HCT116 (cell line): ENCODE data around the gene DPYD. TPM values are rescaled to one million over a fixed set of nuclear protein-coding genes. Genes with fewer than 3 reads are reported as not detected.

ENCODE experiments used
- ATAC-seq: fragments of 200-7000 bp; cut with Tn5 transposase; 2 replicates; pipeline ENCODE4 v1.9.1; 2020; ENCODE audit warnings: mild to moderate bottlenecking, moderate library complexity
- BruUV-seq: library from RNA; stranded (reverse); fragments of 400-500 nt; replicated peaks from 2 replicates; lab custom pipeline; 2021; lab: Mats Ljungman, UMichigan
- CTCF ChIA-PET: fragments of 300-600 bp; sonication (Branson Sonifier 250); formaldehyde crosslinking; loops from one replicate; lab custom pipeline; 2021; ENCODE audit warnings: antibody characterized with exemption; lab: Charles Lee
- POLR2A ChIA-PET: fragments of 300-600, 350-600 bp; sonication (Branson Sonifier 250); formaldehyde crosslinking; loops from one replicate; lab custom pipeline; 2021; ENCODE audit warnings: antibody characterized with exemption; lab: Charles Lee
- RAD21 ChIA-PET, 2 experiments: fragments of 300-600 bp; sonication (Branson Sonifier 250); formaldehyde crosslinking; loops; one replicate each; lab custom pipeline; 2023; ENCODE audit warnings: low total read pairs in 2 of 2; ENCODE audit not compliant: uncharacterized antibody in 2 of 2, unreplicated experiment in 2 of 2, low non-redundant PET in 1 of 2; lab: Charles Lee
- DNase-seq: peaks from one replicate; pipeline ENCODE4 v3.0.0-alpha.2; 2010; ENCODE audit warnings: low read depth, low spot score
- H2AFZ ChIP-seq: fragments of 200-600 bp; shearing (Covaris generic), sonication (generic); 2 replicates; pipeline ENCODE4 v1.6.1; 2017; ENCODE audit warnings: low read depth, mixed run types, mixed read lengths, antibody characterized with exemption, low read length; ENCODE audit not compliant: poor library complexity, severe bottlenecking
- H3K27ac ChIP-seq: 2 replicates; pipeline ENCODE4 v1.5.1; 2012; ENCODE audit warnings: low read depth, low read length
- H3K27me3 ChIP-seq: fragments of 200-600 bp; sonication (generic); 2 replicates; pipeline ENCODE4 v1.6.1; 2016; ENCODE audit warnings: mixed run types, low read length, mixed read lengths; ENCODE audit not compliant: insufficient read depth
- H3K36me3 ChIP-seq, 2 experiments: fragments of 200-500 bp in 1 of 2; fragments of 200-600 bp in 1 of 2; sonication (Bioruptor generic) in 1 of 2; sonication (generic) in 1 of 2; 2 replicates each; pipeline versions ENCODE4 v1.5.1 to v1.6.1; 2014 to 2016; ENCODE audit warnings: low read length in 2 of 2, inconsistent platforms in 1 of 2, mixed read lengths in 1 of 2, mixed run types in 1 of 2; ENCODE audit not compliant: insufficient read depth in 2 of 2, control insufficient read depth in 1 of 2
- H3K4me1 ChIP-seq, 2 experiments: fragments of 200-600 bp in 1 of 2; sonication (generic) in 1 of 2; 2 replicates each; pipeline versions ENCODE4 v1.5.1 to v1.6.1; 2012 to 2017; ENCODE audit warnings: low read length in 2 of 2, inconsistent platforms in 1 of 2, mild to moderate bottlenecking in 1 of 2, mixed read lengths in 1 of 2, mixed run types in 1 of 2, moderate library complexity in 1 of 2; ENCODE audit not compliant: insufficient read depth in 2 of 2, control insufficient read depth in 1 of 2
- H3K4me2 ChIP-seq: fragments of 200-600 bp; sonication (generic); 2 replicates; pipeline ENCODE4 v1.6.1; 2017; ENCODE audit warnings: mixed run types, low read length, mixed read lengths
- H3K4me3 ChIP-seq, 2 experiments: fragments of 200-600 bp in 1 of 2; sonication (generic) in 1 of 2; replicated peaks in 1 of 2; 2 replicates each; pipeline ENCODE4 v1.5.1; 2011 to 2016; ENCODE audit warnings: low read length in 2 of 2, control low read depth in 1 of 2, low read depth in 1 of 2, mild to moderate bottlenecking in 1 of 2, mixed read lengths in 1 of 2, mixed run types in 1 of 2
- H3K79me2 ChIP-seq: fragments of 200-600 bp; sonication (generic); 2 replicates; pipeline ENCODE4 v1.6.1; 2017; ENCODE audit warnings: mild to moderate bottlenecking, mixed run types, low read length, moderate library complexity, mixed read lengths; ENCODE audit not compliant: insufficient read depth
- H3K9ac ChIP-seq: fragments of 200-600 bp; sonication (generic); 2 replicates; pipeline ENCODE4 v1.6.1; 2016; ENCODE audit warnings: low read length, mixed read lengths
- H3K9me2 ChIP-seq: fragments of 200-600 bp; sonication (generic), shearing (Covaris generic); 2 replicates; pipeline ENCODE4 v1.6.1; 2017; ENCODE audit warnings: mixed run types, mild to moderate bottlenecking, moderate library complexity; ENCODE audit not compliant: insufficient read depth
- H3K9me3 ChIP-seq, 2 experiments: fragments of 200-500 bp in 1 of 2; fragments of 200-600 bp in 1 of 2; sonication (Bioruptor generic) in 1 of 2; sonication (generic) in 1 of 2; 2 replicates each; pipeline ENCODE4 v1.6.1; 2014 to 2017; ENCODE audit warnings: low read length in 2 of 2, mixed read lengths in 2 of 2, inconsistent platforms in 1 of 2, low read depth in 1 of 2, mild to moderate bottlenecking in 1 of 2, mixed run types in 1 of 2, moderate library complexity in 1 of 2; ENCODE audit not compliant: control insufficient read depth in 1 of 2, insufficient read depth in 1 of 2
- H4K20me1 ChIP-seq: fragments of 200-600 bp; sonication (generic), shearing (Covaris generic); 2 replicates; pipeline ENCODE4 v1.6.1; 2017; ENCODE audit warnings: mixed run types, mild to moderate bottlenecking, moderate library complexity; ENCODE audit not compliant: insufficient read depth
- ATF3 ChIP-seq: IDR thresholded peaks from 2 replicates; pipeline ENCODE4 v1.6.1; 2012
- CBX3 ChIP-seq: IDR thresholded peaks from 2 replicates; pipeline ENCODE4 v1.6.1; 2012; ENCODE audit warnings: low read depth
- CEBPB ChIP-seq: IDR thresholded peaks from 2 replicates; pipeline ENCODE4 v1.6.1; 2012; ENCODE audit warnings: low read depth
- EGR1 ChIP-seq: IDR thresholded peaks from 2 replicates; pipeline ENCODE4 v1.6.1; 2012; ENCODE audit warnings: low read depth
- ELF1 ChIP-seq: IDR thresholded peaks from 2 replicates; pipeline ENCODE4 v1.6.1; 2012; ENCODE audit warnings: low read depth, borderline replicate concordance
- EZH2 ChIP-seq: fragments of 200-600 bp; sonication (generic); IDR thresholded peaks from 2 replicates; pipeline ENCODE4 v1.6.1; 2017; ENCODE audit warnings: antibody characterized with exemption, mixed run types
- EZH2phosphoT487 ChIP-seq: fragments of 200-600 bp; IDR thresholded peaks from 2 replicates; pipeline ENCODE4 v1.6.1; 2018; ENCODE audit warnings: antibody characterized with exemption, borderline replicate concordance
- FOSL1 ChIP-seq: IDR thresholded peaks from 2 replicates; pipeline ENCODE4 v1.6.1; 2012; ENCODE audit warnings: low read depth
- JUND ChIP-seq: IDR thresholded peaks from 2 replicates; pipeline ENCODE4 v1.6.1; 2012
- MAX ChIP-seq: IDR thresholded peaks from 2 replicates; pipeline ENCODE4 v1.6.1; 2012
- POLR2A ChIP-seq: IDR thresholded peaks from 2 replicates; pipeline ENCODE4 v1.7.0; 2011; ENCODE audit warnings: borderline replicate concordance; ENCODE audit not compliant: insufficient read depth, insufficient read length; ENCODE audit errors: extremely low read depth
- RAD21 ChIP-seq: IDR thresholded peaks from 2 replicates; pipeline ENCODE4 v1.6.1; 2012; ENCODE audit warnings: low read depth, mild to moderate bottlenecking
- SIN3A ChIP-seq: IDR thresholded peaks from 2 replicates; pipeline ENCODE4 v1.6.1; 2012; ENCODE audit warnings: low read depth
- SP1 ChIP-seq: IDR thresholded peaks from 2 replicates; pipeline ENCODE4 v1.6.1; 2012; ENCODE audit warnings: low read depth
- SRF ChIP-seq: IDR thresholded peaks from 2 replicates; pipeline ENCODE4 v1.6.1; 2012; ENCODE audit warnings: low read depth
- TCF7L2 ChIP-seq: IDR thresholded peaks from 2 replicates; pipeline ENCODE4 v1.7.0; 2011; ENCODE audit warnings: borderline replicate concordance, inconsistent platforms; ENCODE audit not compliant: insufficient read depth, insufficient read length; ENCODE audit errors: extremely low read depth
- YY1 ChIP-seq: IDR thresholded peaks from 2 replicates; pipeline ENCODE4 v1.6.1; 2011; ENCODE audit warnings: low read length, low read depth, moderate library complexity, mild to moderate bottlenecking; ENCODE audit not compliant: insufficient replicate concordance; ENCODE audit errors: extremely low read depth
- ZFX ChIP-seq: fragments of 450-650 bp; IDR thresholded peaks from 2 replicates; pipeline ENCODE4 v1.6.1; 2017
- ZNF274 ChIP-seq: fragments of 200-500 bp; sonication (Bioruptor generic); IDR thresholded peaks from 2 replicates; pipeline ENCODE4 v1.6.1; 2014; ENCODE audit warnings: mild to moderate bottlenecking, low read depth, low read length, inconsistent platforms
- intact Hi-C: fragments of 100-400 bp; cut with micrococcal nuclease; formaldehyde crosslinking; loops from 2 replicates; pipeline ENCODE4 v1.10.0; 2022
- total RNA-seq: library from RNA; stranded (reverse); gene quantifications from one replicate; pipeline ENCODE4 v1.2.1, GENCODE V29; 2021; ENCODE audit not compliant: unreplicated experiment

The DPYD gene
- total RNA-seq, 1 experiment from 2014 or later: 1.7 TPM

- TF ChIP-seq SIN3A (no peak), ATF3 (no peak), ZFX (no peak), SRF (no peak), SP1 (no peak), CEBPB (no peak), CBX3 (no peak), POLR2A (no peak), JUND (no peak), TCF7L2 (no peak), ELF1 (no peak), EZH2 (no peak), FOSL1 (no peak), EZH2phosphoT487 (no peak), YY1 (no peak), EGR1 (no peak), ZNF274 (no peak), MAX (no peak), RAD21 (no peak)
- TF ChIP-seq, all 23 proteins: peak for 0
- Histone ChIP-seq H3K36me3 (no peaks in the 10 kb centered on the region), H3K4me3 (no peak overlapping the region), H4K20me1 (no peaks in the 10 kb centered on the region), H3K4me2 (no peak overlapping the region), H3K4me1 (no peaks in the 10 kb centered on the region), H3K79me2 (no peaks in the 10 kb centered on the region), H2AFZ (no peak overlapping the region), H3K9me3 (no peaks in the 10 kb centered on the region), H3K27ac (no peak overlapping the region), H3K27me3 (no peaks in the 10 kb centered on the region), H3K9ac (no peak overlapping the region), H3K9me2 (no peaks in the 10 kb centered on the region)
- intact Hi-C loops: no loop called here
- ChIA-PET RAD21 (no interaction called here), POLR2A (no interaction called here), CTCF (no interaction called here)
- ATAC-seq: no peak
- BruUV-seq: no TSS peak
- no peak for DNase-seq
Measured at GRCh38 chr1:97570691-97571090, 350.1 kb downstream of the DPYD start.
